Kasumi-1 (cell line): Measurements from ENCODE around the gene LRRC4C.
"Not testable (repeated sequence)": the region's sequence is repeated elsewhere in the genome, so short reads cannot be mapped to it uniquely, and the experiment has no call there.

Source experiments
- DNase-seq, 2 experiments: peaks; one replicate each; lab custom pipeline; 2025; lab: John Stamatoyannopoulos, UW

The LRRC4C gene

GRCh38 chr11:41019666-41020065 is 439.8 kb downstream of the LRRC4C start:
- not testable (repeated sequence) for DNase-seq

DNA sequence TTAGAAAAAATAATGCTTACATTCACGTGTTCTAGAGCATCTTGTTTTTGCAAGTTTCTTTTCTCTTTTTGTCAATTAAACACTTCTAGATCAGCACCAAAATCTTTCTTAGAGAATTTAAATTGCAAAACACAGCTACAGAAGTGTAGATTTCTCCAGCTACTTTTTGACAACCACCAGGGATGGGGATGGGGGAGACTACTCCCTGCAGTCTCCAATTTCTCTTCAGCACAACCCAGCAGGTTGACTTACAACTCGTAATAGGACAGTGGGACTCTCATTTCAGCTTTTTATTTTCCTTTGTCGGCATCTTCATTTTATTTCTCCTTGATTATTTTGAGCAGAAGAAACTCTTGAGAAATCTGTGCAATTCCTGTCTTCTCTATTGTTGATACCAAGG is 441.2 kb downstream of the LRRC4C start:
- DNase-seq = no peak

- no peak for DNase-seq
Measured at GRCh38 chr11:41010361-41011050, 448.9 kb downstream of the LRRC4C start.

DNA sequence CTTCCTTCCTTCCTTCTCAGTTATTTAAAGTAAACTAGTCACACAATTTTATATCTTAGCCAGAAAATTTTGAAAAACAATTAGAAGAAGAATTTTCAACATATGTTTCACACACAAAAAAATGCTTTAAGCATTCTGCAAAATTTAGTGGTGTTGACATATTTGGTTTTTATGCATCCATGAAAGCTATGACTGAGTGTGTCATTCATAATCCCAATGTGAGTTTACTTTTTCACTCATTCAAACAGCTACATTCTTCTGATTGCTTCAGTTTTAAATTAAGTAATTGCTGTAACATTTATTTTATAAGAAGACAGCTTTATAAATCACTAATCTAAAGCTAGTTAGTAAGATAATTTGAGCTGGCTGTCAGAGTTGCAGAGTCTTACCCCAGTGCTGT is 453.5 kb downstream of the LRRC4C start:
- no peak for DNase-seq

DNA sequence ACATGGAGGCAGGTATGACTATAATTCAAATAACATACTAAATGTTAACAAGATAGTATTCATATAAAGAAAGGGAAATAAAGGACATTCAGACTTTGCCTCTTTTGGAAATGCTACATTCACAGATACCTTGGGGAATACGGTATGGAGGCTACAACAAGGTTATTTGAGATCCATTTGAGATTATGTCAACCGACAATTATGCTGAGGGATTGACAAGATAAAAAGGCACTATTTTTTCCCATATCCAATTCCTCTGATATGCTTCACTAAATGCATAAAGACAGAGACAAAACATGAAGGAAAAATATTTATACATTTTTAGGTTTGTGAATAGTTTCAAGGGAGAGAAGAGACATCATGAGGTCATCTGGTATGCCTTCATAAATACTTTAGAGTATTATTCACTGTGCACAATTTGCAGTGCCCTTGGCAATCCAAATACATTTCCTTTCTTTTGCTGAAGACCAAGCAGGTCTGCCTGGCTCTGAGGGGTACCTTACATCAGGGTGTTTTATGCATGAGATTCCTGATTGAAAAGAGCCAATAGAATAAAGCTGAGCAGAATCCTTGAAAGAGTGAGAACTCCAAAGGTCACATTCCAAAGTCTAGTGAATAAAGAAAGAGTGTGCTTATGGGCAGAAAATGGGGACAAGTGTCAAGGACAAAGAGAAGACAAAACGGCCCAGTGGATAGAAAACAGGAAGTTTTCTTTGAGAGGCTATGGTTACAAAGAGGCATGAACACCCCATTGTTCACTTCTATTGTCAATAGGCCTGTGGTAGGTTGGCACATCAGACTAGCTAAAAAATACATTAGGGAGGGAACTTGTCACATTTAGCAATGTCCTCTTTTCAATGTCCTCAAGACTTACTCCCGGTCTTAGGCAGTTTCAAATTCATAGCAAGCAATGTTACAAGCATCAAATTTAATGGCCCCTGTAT is 455.8 kb downstream of the LRRC4C start:
- DNase-seq = no peak

DNA sequence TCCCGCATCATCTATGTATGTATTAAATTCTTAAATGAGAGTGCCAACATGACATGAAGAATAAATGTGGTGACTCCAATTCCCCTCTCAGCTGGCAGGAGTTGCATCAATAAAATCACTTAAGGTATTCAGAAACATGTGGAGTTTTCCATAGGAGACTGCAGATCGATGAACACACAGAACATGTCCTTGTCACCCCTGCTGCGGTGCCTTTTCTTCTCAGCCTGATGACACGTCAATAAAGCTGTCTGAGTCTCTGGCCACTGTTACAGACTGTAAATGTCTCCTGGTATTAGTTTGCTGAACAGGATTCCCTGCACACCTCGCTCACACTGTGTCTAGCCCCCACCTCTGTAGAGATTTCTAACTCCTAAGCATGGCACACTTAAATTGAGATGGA is 460.5 kb downstream of the LRRC4C start:
- no peak for DNase-seq

GRCh38 chr11:40987776-40988435 is 471.5 kb downstream of the LRRC4C start:
- DNase-seq = no peak

GRCh38 chr11:40986320-40986719 is 473.1 kb downstream of the LRRC4C start:
- no peak for DNase-seq

- DNase-seq = no peak
Measured at GRCh38 chr11:40975076-40975475, 484.4 kb downstream of the LRRC4C start.

DNA sequence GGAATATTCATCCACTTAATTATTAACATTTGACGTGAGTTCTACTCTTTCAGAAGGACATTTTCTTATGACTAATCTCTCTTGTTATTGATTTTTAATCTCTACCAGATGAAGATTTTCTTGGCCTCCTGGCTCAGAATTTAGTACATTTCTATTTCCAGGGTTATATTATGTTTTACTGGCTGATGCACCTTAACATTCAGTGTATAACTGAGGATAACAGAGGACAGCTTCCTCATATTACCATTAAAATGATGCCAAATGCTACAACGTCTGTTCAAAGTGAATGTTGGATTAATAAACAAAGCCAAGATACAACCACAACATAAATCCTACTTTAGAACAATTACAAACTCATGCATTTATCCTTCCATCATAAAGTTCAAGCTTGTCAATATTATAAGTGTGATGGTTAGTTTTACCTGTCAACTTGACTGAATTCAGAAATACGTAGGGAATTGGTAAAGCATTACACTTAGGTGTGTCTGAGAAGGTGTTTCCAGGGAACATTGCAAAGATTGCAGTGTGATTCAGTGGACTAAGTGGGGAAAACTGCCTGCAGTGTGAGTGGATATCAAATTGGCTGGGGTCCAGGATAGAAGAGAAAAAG is 485.2 kb downstream of the LRRC4C start:
- no peak for DNase-seq

- DNase-seq = no peak
Measured at GRCh38 chr11:40958707-40959106, 500.7 kb downstream of the LRRC4C start.

GRCh38 chr11:40952479-40952878 is 507.0 kb downstream of the LRRC4C start:
- no peak for DNase-seq

GRCh38 chr11:40938002-40938401 is 521.5 kb downstream of the LRRC4C start:
- DNase-seq = no peak

DNA sequence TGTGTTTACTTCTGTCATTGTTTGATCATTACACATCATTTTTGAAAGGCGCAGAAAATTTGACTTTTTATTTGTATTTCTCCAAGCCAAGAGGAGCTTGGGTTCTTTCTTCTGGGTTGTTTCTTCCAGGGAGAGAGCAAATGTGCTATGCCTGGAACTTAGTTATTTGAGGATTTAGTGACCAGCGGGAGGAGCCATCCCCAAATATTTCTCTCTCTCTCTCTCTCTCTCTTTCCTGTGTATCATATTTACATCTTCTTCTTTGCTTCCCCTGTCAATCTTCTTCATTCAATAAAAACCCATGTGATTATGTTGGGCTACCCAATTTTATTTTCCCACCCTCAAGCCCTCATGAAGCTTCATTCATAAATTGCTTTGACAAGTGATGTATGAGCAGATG is 534.5 kb downstream of the LRRC4C start:
- peak; percentile 2 to 5 for DNase-seq

GRCh38 chr11:40921246-40921645 is 538.2 kb downstream of the LRRC4C start:
- DNase-seq = no peak

GRCh38 chr11:40910774-40911173 is 548.7 kb downstream of the LRRC4C start:
- DNase-seq = not testable (repeated sequence)

GRCh38 chr11:40894501-40894900 is 565.0 kb downstream of the LRRC4C start:
- no peak for DNase-seq

GRCh38 chr11:40885250-40885954 is 574.0 kb downstream of the LRRC4C start:
- no peak for DNase-seq

DNA sequence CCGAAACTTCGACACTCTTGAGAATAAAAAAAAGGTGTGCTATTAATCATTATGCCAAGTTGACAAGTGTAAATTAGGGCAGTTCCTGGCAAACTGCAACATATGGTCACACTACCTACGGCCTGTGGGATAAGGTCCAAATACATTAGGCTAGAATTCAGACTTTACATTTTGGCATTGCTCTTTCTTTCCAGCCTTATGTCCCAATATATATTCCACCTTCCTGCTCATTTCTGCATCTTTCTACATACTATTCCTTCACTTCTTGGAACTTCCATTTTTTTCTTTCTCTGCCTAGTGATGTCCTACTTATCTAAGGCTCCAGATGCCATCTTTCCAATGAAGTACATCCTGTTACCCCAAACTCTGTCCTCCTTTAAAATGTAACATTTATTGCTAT is 577.2 kb downstream of the LRRC4C start:
- no peak for DNase-seq

- no peak for DNase-seq
Measured at GRCh38 chr11:40879911-40880310, 579.5 kb downstream of the LRRC4C start.

DNA sequence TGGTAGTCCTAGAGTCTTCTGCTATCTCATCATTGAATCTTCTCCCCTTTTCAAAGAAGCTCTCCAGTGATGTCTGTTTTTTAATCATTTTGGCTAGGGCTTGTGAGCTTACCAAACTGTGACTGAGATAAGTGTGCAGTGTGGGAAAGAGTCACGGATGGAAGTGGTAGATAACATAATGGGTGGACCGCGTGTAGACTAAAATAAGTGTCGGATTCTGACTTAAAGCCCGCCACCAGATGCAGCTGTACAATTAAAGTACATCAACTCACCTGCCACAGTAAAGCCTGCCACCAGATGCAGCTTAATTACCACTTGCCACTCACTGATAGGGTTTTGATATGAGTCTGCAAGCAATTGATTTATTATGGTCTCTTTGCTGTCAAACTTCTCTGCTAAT is 581.5 kb downstream of the LRRC4C start:
- no peak for DNase-seq

DNA sequence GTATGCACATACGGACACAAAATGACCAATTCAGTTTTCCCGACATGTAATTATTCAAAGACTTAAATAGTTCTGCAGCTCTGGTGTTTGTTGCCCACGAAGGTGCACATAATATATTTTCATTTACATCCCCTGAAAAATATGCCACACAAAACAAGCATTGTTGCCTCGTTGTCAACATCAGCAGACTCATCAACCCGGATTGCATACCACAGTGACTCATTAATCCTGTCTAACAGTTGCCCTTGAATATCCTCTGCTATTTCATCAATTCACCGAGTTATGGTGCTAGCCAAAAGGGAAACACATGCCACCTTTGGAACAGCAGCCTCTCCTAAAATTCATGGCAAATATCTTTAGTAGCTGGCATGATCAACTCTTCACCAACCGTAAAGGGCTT is 582.2 kb downstream of the LRRC4C start:
- DNase-seq = no peak
